ENCODE data around the gene MYH15.

Gene MYH15

GRCh38 chr3:108334701-108335100 is 175.7 kb downstream of the MYH15 start:
- DNase-seq (ENCODE audit: low read depth, low spot score), result no peak

GRCh38 chr3:108333961-108334360 is 176.4 kb downstream of the MYH15 start:
- no peak for DNase-seq (ENCODE audit: low read depth, low spot score)

- DNase-seq (ENCODE audit: low read depth, low spot score), result no peak
These were observed 178.6 kb downstream of the MYH15 start for GRCh38 chr3:108331792-108332191.

All from brain pericyte (primary cell).